NCI-H2107 treated with DMSO at 0.1 percent for 48 hours (cell line): ENCODE data around the gene MYH6.

Source experiments
- DNase-seq: peaks from one replicate; lab custom pipeline; 2025; ENCODE audit not compliant: unreplicated experiment; lab: John Stamatoyannopoulos, UW

MYH6 gene

GRCh38 chr14:23359722-23360447 is 48.2 kb downstream of the MYH6 start:
- DNase-seq = no peak

GRCh38 chr14:23359167-23359626 is 48.9 kb downstream of the MYH6 start:
- no peak for DNase-seq

- DNase-seq = no peak
Measured at GRCh38 chr14:23358553-23359166, 49.4 kb downstream of the MYH6 start.

GRCh38 chr14:23358042-23358441 is 50.0 kb downstream of the MYH6 start:
- no peak for DNase-seq

GRCh38 chr14:23357261-23357660 is 50.8 kb downstream of the MYH6 start:
- no peak for DNase-seq

- no peak for DNase-seq
Measured at GRCh38 chr14:23356662-23357061, 51.4 kb downstream of the MYH6 start.

GRCh38 chr14:23355871-23356435 is 52.1 kb downstream of the MYH6 start:
- no peak for DNase-seq

- no peak for DNase-seq
Measured at GRCh38 chr14:23354990-23355389, 53.1 kb downstream of the MYH6 start.

GRCh38 chr14:23353433-23353780 is 54.7 kb downstream of the MYH6 start:
- no peak for DNase-seq

- DNase-seq = peak; percentile 87
Measured at GRCh38 chr14:23352506-23353432, 55.3 kb downstream of the MYH6 start, which contains the start of gene SLC22A17. TSS of gene SLC22A17 (minus strand) at chr14:23352887.

GRCh38 chr14:23351681-23352505 is 56.2 kb downstream of the MYH6 start:
- no peak for DNase-seq

- no peak for DNase-seq
Measured at GRCh38 chr14:23349156-23349845, 58.8 kb downstream of the MYH6 start.

- no peak for DNase-seq
Measured at GRCh38 chr14:23348297-23348655, 59.8 kb downstream of the MYH6 start.

- no peak for DNase-seq
Measured at GRCh38 chr14:23347406-23348296, 60.4 kb downstream of the MYH6 start.

- no peak for DNase-seq
Measured at GRCh38 chr14:23346693-23347405, 61.2 kb downstream of the MYH6 start.

- DNase-seq = no peak
Measured at GRCh38 chr14:23345987-23346692, 61.9 kb downstream of the MYH6 start.

GRCh38 chr14:23344481-23344880 is 63.6 kb downstream of the MYH6 start:
- DNase-seq = no peak
